GM10248 (cell line): ENCODE measurements around the gene ADK.

Experiments
- CTCF ChIA-PET: fragments of 300-600 bp; sonication (Branson Sonifier 250); formaldehyde crosslinking; extraction: SDS; loops from one replicate; lab custom pipeline; 2021; ENCODE audit warnings: antibody characterized with exemption; lab: Yijun Ruan, JAX
- POLR2A ChIA-PET: fragments of 350-650 bp; sonication (Branson Sonifier 250); formaldehyde crosslinking; extraction: SDS; loops from one replicate; lab custom pipeline; 2020; ENCODE audit warnings: antibody characterized with exemption; lab: Yijun Ruan, JAX
- DNase-seq: peaks from one replicate; pipeline ENCODE4 v3.0.0; 2012; ENCODE audit errors: extremely low spot score
- TF ChIP-seq, protein P1 (sequence below): IDR thresholded peaks from 2 replicates; pipeline ENCODE4 v1.5.1; 2012; ENCODE audit warnings: mild to moderate bottlenecking, low read depth; ENCODE audit errors: extremely low read depth, missing control alignments, control extremely low read depth

ADK gene

DNA sequence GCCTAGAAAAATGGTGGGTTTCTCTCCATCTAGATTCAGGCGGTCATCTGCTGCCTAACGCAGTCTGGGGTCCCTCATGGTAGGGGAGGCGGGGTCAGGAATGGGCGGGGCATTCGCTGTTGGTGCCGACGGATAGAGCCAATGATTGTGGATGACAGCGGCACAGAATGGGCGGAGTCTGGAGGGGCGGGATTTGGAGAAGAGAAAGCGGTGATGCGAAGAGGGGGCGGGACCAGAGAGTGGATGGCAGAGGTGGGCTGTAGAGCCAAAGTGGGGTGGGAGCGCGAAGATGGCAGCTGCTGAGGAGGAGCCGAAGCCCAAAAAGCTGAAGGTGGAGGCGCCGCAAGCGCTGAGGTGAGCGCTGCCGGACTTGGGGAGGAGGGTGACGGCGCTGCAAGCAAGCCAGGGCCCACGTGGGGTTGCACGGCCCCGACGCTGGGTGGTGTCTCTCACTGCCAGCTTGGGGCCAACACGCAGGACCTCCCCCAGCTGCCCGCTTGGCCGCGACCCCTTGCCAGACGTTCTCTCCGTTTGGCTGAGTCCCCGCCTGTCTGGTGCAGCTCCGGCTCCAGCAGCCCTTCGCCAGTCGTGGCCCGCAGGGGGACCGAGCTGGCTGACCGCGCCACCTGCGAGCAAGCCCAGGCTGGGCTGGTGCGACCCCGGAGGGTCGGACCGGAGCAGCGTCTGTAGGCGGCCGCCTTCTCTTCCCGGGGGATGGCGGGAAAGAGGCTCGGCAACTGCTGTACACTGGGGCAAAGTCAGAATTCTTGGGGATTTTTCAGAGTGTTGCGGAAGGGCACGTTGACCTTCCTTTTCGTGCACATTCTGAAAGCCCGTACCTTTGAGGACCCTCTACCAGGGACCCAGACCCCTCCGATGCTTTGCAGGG, at the start of gene ADK:
Gene ADK, plus strand, starts transcription at position 232 of the 889 bp plus-strand sequence. Its CDS starts 58 bp downstream, at position 290.
- DNase-seq = peak; percentile 99
- CTCF ChIA-PET = interaction anchor here (0.6 to 2.7 kb wide), 8 partner anchors 11 to 84 kb away, joined by 3 to 11 read pairs (median 4); no protein-coding TSS in a partner anchor
- POLR2A ChIA-PET = interaction anchor here (0.5 to 1.4 kb wide), 3 partner anchors 16 to 29 kb away, joined by 3 to 7 read pairs (median 4); no protein-coding TSS in a partner anchor
- TF ChIP-seq, protein P1, sequence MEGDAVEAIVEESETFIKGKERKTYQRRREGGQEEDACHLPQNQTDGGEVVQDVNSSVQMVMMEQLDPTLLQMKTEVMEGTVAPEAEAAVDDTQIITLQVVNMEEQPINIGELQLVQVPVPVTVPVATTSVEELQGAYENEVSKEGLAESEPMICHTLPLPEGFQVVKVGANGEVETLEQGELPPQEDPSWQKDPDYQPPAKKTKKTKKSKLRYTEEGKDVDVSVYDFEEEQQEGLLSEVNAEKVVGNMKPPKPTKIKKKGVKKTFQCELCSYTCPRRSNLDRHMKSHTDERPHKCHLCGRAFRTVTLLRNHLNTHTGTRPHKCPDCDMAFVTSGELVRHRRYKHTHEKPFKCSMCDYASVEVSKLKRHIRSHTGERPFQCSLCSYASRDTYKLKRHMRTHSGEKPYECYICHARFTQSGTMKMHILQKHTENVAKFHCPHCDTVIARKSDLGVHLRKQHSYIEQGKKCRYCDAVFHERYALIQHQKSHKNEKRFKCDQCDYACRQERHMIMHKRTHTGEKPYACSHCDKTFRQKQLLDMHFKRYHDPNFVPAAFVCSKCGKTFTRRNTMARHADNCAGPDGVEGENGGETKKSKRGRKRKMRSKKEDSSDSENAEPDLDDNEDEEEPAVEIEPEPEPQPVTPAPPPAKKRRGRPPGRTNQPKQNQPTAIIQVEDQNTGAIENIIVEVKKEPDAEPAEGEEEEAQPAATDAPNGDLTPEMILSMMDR = peak; percentile 38

DNA sequence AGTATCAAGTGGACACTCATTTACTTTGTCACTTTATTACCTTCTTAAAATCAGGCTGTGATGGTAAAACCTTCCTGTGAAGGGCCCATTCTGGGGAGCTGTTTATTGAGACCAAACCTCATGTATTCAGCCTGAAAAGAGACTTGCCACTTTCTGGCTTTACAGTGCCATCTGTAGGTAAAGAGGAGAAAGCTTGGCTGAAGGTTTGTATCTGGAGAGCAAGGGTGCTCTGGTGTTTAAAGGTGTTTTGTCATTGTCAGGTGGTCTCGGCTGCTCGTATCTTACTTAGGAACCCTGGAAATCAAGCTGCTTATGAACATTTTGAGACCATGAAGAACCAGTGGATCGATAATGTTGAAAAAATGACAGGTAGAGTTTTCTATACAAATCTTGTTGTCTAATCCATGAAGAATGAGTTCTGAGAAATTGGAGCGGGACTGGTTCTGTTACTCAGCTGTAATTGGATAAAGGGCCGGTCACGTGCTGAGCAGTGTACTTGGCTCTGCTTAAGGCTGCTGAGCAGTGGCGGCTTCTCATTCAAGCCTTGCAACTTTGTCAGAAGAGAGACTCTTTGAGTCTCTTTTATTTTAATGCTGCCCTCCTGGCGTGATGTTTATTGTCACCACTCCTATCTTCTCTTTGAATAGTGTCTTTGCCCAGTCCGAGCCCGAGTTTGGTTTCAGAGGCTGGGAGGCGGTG, 47.3 kb upstream of the ADK start:
- POLR2A ChIA-PET = no interaction called here
- CTCF ChIA-PET = interaction anchor here (0.8 to 8.8 kb wide), 27 partner anchors 9 to 259 kb away, joined by 3 to 65 read pairs (median 5); no protein-coding TSS in a partner anchor
- TF ChIP-seq, protein P1 = peak; percentile 59
- peak; percentile 63 for DNase-seq

DNA sequence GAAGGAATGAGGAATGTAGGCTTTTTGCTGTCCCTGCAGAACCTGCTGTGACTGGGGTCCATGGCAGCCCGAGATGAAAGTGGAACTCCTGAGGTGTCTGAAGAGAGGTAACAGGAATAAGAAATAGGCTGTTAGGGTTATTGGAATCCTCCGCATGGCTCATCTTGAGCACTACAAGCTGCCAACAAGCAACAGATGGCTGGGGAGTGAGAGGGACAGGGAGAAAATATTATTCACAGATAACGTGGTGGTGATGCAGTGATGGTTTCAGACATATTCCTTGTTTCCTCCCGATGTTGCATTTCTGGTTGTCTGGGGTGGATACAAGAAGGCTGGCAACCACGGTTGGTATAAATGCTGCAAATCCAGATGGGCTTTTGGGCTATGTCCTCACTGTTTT, 46.5 kb upstream of the ADK start:
- TF ChIP-seq, protein P1 = no peak
- ChIA-PET CTCF (interaction anchor here (0.9 to 8.8 kb wide), 15 partner anchors 8 to 246 kb away, joined by 3 to 65 read pairs (median 6); no protein-coding TSS in a partner anchor), POLR2A (no interaction called here)
- DNase-seq = no peak

DNA sequence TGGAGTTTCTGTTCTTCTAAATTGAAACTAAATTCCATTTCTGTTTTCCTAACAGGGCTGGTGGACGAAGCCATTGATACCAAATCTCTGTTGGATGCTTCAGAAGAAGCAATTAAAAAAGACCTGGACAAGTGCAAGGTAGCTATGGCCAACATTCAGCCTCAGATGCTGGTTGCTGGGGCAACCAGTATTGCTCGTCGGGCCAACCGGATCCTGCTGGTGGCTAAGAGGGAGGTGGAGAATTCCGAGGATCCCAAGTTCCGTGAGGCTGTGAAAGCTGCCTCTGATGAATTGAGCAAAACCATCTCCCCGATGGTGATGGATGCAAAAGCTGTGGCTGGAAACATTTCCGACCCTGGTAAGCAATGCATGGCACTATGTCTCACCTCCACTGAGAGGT, 46.0 kb upstream of the ADK start:
- TF ChIP-seq, protein P1 = no peak
- CTCF ChIA-PET = interaction anchor here (1.3 to 8.8 kb wide), 9 partner anchors 10 to 226 kb away, joined by 4 to 65 read pairs (median 13); no protein-coding TSS in a partner anchor
- no peak for DNase-seq
- POLR2A ChIA-PET = no interaction called here

DNA sequence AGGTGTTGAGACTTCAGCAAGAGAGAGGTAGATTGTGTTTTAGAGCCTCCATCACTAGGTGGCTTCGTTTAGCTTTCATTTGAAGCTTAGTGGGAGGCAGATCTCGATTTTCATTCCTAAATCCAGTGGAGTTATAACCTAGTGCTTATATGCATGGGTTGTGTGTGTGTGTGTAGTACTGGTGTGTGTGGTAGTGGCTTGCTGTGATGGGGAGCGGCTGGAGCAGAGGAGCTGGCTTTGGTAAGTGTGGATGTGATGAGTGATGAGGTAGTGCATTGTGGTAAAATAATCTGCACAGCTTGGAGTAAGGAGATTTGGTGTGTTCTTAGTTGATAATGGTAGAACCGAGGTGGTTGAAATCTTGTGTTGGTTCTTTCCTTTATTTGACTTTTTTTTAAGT, 43.6 kb upstream of the ADK start:
- no peak for DNase-seq
- TF ChIP-seq, protein P1 = no peak
- ChIA-PET CTCF (interaction anchor here (1.0 to 6.4 kb wide), 9 partner anchors 9 to 227 kb away, joined by 3 to 31 read pairs (median 4); no protein-coding TSS in a partner anchor), POLR2A (no interaction called here)

DNA sequence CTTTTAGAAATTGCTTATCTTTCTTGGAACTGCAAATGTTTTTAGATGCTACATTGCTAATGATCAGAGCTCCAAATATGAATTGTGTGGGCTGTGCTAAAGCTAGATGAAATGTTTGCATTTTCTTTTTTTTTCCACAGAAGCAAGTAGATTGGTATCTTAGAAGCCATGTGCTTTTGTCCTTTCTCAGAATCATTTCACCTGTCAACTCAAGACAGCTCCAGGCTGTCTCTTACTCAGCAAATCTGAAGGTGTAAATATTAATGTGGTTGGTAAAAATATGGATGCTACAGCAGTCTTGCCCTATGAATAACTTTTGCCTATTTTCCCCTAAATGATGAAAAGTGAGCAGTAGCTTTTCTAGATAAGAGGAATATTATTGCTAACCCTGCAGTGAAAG, 41.6 kb upstream of the ADK start:
- POLR2A ChIA-PET = interaction anchor here (0.6 to 1.2 kb wide), 2 partner anchors 17 to 41 kb away, joined by 3 to 5 read pairs; partner anchors contain the start of gene AP3M1
- TF ChIP-seq, protein P1 = no peak
- DNase-seq = no peak
- CTCF ChIA-PET = interaction anchor here (0.7 to 5.8 kb wide), 8 partner anchors 9 to 230 kb away, joined by 3 to 26 read pairs (median 3); no protein-coding TSS in a partner anchor
